ENCODE measurements around the gene FKBP1A. TPM values are rescaled to one million over a fixed set of nuclear protein-coding genes. Genes with fewer than 3 reads are reported as not detected.

Gene FKBP1A
- total RNA-seq, 1 experiment from 2014 or later: 196 TPM

DNA sequence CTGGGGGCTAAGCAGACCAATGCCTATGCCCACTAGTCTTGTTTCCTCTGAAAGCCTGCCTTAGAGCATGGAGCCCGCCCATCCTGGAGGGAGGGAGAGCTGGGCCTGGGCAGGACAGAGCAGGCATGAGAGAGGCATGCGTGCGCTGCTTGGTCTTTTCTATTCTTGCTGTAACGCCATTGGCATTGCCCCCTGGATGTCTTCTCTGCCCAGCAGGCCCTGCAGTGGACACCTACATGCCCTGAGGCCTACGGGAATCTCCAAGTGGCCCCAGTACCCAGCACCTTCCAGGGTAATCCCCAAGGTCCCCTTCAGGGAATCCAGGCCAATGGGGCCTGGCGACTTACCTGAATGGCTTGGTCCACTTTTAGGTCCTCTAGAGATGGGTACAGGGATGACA, 72.8 kb downstream of the FKBP1A start:
- Histone ChIP-seq H4K8ac (replicated peaks; ENCODE audit: insufficient read length, low read depth, low read length) (no peak overlapping the region), H3K23me2 (ENCODE audit: insufficient read length, low read depth, low read length, poor library complexity, severe bottlenecking) (peaks cover 2% of the 10 kb centered on the region), H2BK20ac (ENCODE audit: low read depth, low read length, poor library complexity, severe bottlenecking) (no peak overlapping the region), H2BK12ac (ENCODE audit: insufficient read length, low read depth, low read length) (no peak overlapping the region), H4K91ac (ENCODE audit: insufficient read length, low read depth, low read length) (no peak overlapping the region), H3K27me3 (ENCODE audit: insufficient read depth, low read length) (no peaks in the 10 kb centered on the region), H3K79me2 (ENCODE audit: insufficient read depth, low read length) (no peaks in the 10 kb centered on the region), H4K5ac (ENCODE audit: insufficient read length, low read depth, low read length) (no peak overlapping the region), H2AK5ac (ENCODE audit: insufficient read length, low read length) (no peak overlapping the region), H3K56ac (ENCODE audit: insufficient read length, low read depth, low read length) (no peak overlapping the region), H3K79me1 (ENCODE audit: insufficient read depth, low read depth, low read length, poor library complexity, severe bottlenecking) (no peaks in the 10 kb centered on the region), H3K9ac (ENCODE audit: extremely low read depth, insufficient read length, low read length) (no peak overlapping the region), H3K4ac (ENCODE audit: low read depth, low read length) (no peak overlapping the region), H3K27ac (ENCODE audit: insufficient read length, low read depth, low read length) (no peak overlapping the region), H3K18ac (ENCODE audit: insufficient read length, low read depth, low read length) (no peak overlapping the region), H4K20me1 (ENCODE audit: control insufficient read depth, insufficient read depth, insufficient read length) (no peaks in the 10 kb centered on the region), H3K23ac (ENCODE audit: insufficient read length, low read depth, low read length) (no peak overlapping the region), H3T11ph (ENCODE audit: low read length) (no peak overlapping the region), H3K4me2 (ENCODE audit: insufficient read depth, insufficient read length, low read length) (no peak overlapping the region), H2BK120ac (ENCODE audit: low read depth, low read length, poor library complexity, severe bottlenecking) (no peak overlapping the region), H2AFZ (ENCODE audit: low read length) (no peak overlapping the region), H2BK15ac (ENCODE audit: low read depth, low read length) (no peak overlapping the region), H2BK5ac (ENCODE audit: insufficient read length, low read length) (no peak overlapping the region), H3K9me3 (ENCODE audit: control insufficient read depth, low read depth, low read length) (no peaks in the 10 kb centered on the region), H3K4me1 (ENCODE audit: insufficient read depth, low read length) (no peaks in the 10 kb centered on the region), H3K14ac (ENCODE audit: insufficient read depth, low read length) (no peak overlapping the region; the same call in 1 of the 2 replicates)
- Mint-ChIP-seq H3K27me3 (ENCODE audit: low read depth) (peaks cover 29% of the 10 kb centered on the region), H3K9me3 (no peaks in the 10 kb centered on the region), H3K27ac (no peak overlapping the region), H3K4me3 (no peak overlapping the region), H3K36me3 (ENCODE audit: insufficient read depth in 1 of 3, low read depth in 3 of 3) (no peaks in the 10 kb centered on the region), H3K4me1 (no peaks in the 10 kb centered on the region)
- no peak for DNase-seq
- no CpG with 5 or more reads among the region's 6 CpGs for WGBS (ENCODE audit: extremely low coverage, insufficient read length, low lambda C conversion rate)
- TF ChIP-seq, protein P1, sequence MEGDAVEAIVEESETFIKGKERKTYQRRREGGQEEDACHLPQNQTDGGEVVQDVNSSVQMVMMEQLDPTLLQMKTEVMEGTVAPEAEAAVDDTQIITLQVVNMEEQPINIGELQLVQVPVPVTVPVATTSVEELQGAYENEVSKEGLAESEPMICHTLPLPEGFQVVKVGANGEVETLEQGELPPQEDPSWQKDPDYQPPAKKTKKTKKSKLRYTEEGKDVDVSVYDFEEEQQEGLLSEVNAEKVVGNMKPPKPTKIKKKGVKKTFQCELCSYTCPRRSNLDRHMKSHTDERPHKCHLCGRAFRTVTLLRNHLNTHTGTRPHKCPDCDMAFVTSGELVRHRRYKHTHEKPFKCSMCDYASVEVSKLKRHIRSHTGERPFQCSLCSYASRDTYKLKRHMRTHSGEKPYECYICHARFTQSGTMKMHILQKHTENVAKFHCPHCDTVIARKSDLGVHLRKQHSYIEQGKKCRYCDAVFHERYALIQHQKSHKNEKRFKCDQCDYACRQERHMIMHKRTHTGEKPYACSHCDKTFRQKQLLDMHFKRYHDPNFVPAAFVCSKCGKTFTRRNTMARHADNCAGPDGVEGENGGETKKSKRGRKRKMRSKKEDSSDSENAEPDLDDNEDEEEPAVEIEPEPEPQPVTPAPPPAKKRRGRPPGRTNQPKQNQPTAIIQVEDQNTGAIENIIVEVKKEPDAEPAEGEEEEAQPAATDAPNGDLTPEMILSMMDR (conservative IDR thresholded peaks at IDR 0.05): no peak

Measured in H9 (cell line).